ENCODE results near the gene MTHFSD. TPM values are rescaled to one million over a fixed set of nuclear protein-coding genes. Genes with fewer than 3 reads are reported as not detected.

The MTHFSD gene
- polyA plus RNA-seq, 1 of the 3 experiments (the other 2 are of a cell fraction): 15.6 TPM

DNA sequence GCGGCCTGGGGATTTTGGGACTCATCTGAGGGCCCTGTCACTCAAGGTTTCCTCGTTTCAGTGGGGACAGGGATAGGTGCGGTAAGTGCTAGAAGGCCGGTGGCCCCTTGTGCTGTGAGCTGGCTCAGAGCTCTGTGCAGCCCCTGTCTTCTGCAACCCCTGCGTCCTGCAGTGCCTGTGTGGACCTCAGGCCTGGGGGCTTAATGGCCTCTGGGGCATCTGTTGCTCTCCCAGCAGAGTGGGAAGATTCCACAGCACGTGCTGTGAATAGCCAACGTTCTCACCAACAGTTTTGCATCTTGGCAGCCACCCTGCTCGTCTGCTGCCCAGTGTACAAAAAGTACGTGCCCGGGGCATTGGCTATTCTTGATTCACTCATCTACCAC is 16.5 kb upstream of the MTHFSD start:
- CTCF ChIA-PET: interaction anchor here (1.4 to 1.7 kb wide), 2 partner anchors 492 to 707 kb away, joined by 4 to 5 read pairs; no protein-coding TSS in a partner anchor

More for the DNA sequence above, 16.5 kb upstream of the MTHFSD start:
- no peak overlapping the region for H2AFZ ChIP-seq (ENCODE audit: low read depth)
- peaks cover 0 to 31% of the 10 kb centered on the region in 2 experiments; a peak in 2 of 4 replicates for H3K4me1 ChIP-seq (ENCODE audit: control insufficient read depth in 1 of 2, insufficient read depth in 2 of 2, low read depth in 1 of 2, low read length in 1 of 2)
- no peaks in the 10 kb centered on the region for H3K9me2 ChIP-seq
- peak overlapping the region in 1 of 2 experiments; percentile 93; a peak in 2 of 4 replicates for H3K4me3 ChIP-seq (ENCODE audit: low read depth in 2 of 2, low read length in 1 of 2)
- H4K20me1 ChIP-seq (ENCODE audit: insufficient read depth): peaks cover 16% of the 10 kb centered on the region; the same call in 1 of the 2 replicates
- H3K27ac ChIP-seq (ENCODE audit: low read depth in 2 of 2, low read length in 1 of 2): peak overlapping the region in 1 of 2 experiments; percentile 65; a peak in 1 of 4 replicates
- peak overlapping the region; percentile 93 for H3K9ac ChIP-seq
- H3K27me3 ChIP-seq (ENCODE audit: insufficient read depth): no peaks in the 10 kb centered on the region
- H3K79me2 ChIP-seq (ENCODE audit: insufficient read depth): peaks cover 89% of the 10 kb centered on the region
- peaks cover 0 to 21% of the 10 kb centered on the region in 2 experiments for H3K36me3 ChIP-seq (replicated peaks in 1 of 2; ENCODE audit: control insufficient read depth in 1 of 2, insufficient read depth in 2 of 2, low read length in 1 of 2)
- peaks cover 32% of the 10 kb centered on the region for H3F3A ChIP-seq (replicated peaks; ENCODE audit: insufficient read depth)
- WGBS (ENCODE audit: low lambda C conversion rate): 87% methylated on average over 3 of the region's 10 CpGs
- no peaks in the 10 kb centered on the region for H3K9me3 ChIP-seq
- TF ChIP-seq POLR2AphosphoS5 (IDR thresholded peaks at IDR 0.05; ENCODE audit: low read depth, low read length): no peak
- no peak for TF ChIP-seq NRF1 (IDR thresholded peaks at IDR 0.05; ENCODE audit: low read depth, low read length)
- TF ChIP-seq, protein P1, sequence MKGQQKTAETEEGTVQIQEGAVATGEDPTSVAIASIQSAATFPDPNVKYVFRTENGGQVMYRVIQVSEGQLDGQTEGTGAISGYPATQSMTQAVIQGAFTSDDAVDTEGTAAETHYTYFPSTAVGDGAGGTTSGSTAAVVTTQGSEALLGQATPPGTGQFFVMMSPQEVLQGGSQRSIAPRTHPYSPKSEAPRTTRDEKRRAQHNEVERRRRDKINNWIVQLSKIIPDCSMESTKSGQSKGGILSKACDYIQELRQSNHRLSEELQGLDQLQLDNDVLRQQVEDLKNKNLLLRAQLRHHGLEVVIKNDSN (IDR thresholded peaks at IDR 0.05; ENCODE audit: borderline replicate concordance, low read depth): no peak
- TF ChIP-seq, protein P2, sequence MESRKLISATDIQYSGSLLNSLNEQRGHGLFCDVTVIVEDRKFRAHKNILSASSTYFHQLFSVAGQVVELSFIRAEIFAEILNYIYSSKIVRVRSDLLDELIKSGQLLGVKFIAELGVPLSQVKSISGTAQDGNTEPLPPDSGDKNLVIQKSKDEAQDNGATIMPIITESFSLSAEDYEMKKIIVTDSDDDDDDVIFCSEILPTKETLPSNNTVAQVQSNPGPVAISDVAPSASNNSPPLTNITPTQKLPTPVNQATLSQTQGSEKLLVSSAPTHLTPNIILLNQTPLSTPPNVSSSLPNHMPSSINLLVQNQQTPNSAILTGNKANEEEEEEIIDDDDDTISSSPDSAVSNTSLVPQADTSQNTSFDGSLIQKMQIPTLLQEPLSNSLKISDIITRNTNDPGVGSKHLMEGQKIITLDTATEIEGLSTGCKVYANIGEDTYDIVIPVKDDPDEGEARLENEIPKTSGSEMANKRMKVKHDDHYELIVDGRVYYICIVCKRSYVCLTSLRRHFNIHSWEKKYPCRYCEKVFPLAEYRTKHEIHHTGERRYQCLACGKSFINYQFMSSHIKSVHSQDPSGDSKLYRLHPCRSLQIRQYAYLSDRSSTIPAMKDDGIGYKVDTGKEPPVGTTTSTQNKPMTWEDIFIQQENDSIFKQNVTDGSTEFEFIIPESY (IDR thresholded peaks at IDR 0.05; ENCODE audit: borderline replicate concordance, low read depth): no peak
- no peak for TF ChIP-seq EZH2phosphoT487 (IDR thresholded peaks at IDR 0.05; ENCODE audit: borderline replicate concordance, low read depth)
- TF ChIP-seq YY1 (IDR thresholded peaks at IDR 0.05; ENCODE audit: low read depth): no peak
- TF ChIP-seq TCF12 (IDR thresholded peaks at IDR 0.05): no peak
- TF ChIP-seq RCOR1 (IDR thresholded peaks at IDR 0.05; ENCODE audit: low read length): no peak
- TF ChIP-seq RXRA (IDR thresholded peaks at IDR 0.05; ENCODE audit: borderline replicate concordance, low read depth): no peak
- TF ChIP-seq, protein P3, sequence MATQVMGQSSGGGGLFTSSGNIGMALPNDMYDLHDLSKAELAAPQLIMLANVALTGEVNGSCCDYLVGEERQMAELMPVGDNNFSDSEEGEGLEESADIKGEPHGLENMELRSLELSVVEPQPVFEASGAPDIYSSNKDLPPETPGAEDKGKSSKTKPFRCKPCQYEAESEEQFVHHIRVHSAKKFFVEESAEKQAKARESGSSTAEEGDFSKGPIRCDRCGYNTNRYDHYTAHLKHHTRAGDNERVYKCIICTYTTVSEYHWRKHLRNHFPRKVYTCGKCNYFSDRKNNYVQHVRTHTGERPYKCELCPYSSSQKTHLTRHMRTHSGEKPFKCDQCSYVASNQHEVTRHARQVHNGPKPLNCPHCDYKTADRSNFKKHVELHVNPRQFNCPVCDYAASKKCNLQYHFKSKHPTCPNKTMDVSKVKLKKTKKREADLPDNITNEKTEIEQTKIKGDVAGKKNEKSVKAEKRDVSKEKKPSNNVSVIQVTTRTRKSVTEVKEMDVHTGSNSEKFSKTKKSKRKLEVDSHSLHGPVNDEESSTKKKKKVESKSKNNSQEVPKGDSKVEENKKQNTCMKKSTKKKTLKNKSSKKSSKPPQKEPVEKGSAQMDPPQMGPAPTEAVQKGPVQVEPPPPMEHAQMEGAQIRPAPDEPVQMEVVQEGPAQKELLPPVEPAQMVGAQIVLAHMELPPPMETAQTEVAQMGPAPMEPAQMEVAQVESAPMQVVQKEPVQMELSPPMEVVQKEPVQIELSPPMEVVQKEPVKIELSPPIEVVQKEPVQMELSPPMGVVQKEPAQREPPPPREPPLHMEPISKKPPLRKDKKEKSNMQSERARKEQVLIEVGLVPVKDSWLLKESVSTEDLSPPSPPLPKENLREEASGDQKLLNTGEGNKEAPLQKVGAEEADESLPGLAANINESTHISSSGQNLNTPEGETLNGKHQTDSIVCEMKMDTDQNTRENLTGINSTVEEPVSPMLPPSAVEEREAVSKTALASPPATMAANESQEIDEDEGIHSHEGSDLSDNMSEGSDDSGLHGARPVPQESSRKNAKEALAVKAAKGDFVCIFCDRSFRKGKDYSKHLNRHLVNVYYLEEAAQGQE (IDR thresholded peaks at IDR 0.05; ENCODE audit: low read depth, low read length): no peak
- no peak for TF ChIP-seq MEF2A (IDR thresholded peaks at IDR 0.05; ENCODE audit: borderline replicate concordance, low read depth)
- no peak for DNase-seq
- H3K4me2 ChIP-seq: peak overlapping the region; percentile 77
- POLR2A ChIA-PET: no interaction called here
